HEK293 (cell line): ENCODE measurements around the gene SDF2.

Experiments
- GLIS1 ChIP-seq: fragments of 450-650 bp; formaldehyde crosslinking; IDR thresholded peaks from 2 replicates; pipeline ENCODE4 v1.5.1; 2016; ENCODE audit warnings: missing biosample characterization, missing genetic modification characterization
- HOXD13 ChIP-seq: sonication (generic); formaldehyde crosslinking; IDR thresholded peaks from 2 replicates; pipeline ENCODE4 v1.8.0; 2022; ENCODE audit warnings: missing genetic modification reagents, borderline replicate concordance
- KLF9 ChIP-seq: fragments of 450-650 bp; formaldehyde crosslinking; IDR thresholded peaks from 2 replicates; pipeline ENCODE4 v1.5.1; 2016; ENCODE audit warnings: missing biosample characterization, missing genetic modification characterization, low read depth
- RBAK ChIP-seq: fragments of 450-650 bp; formaldehyde crosslinking; IDR thresholded peaks from 2 replicates; pipeline ENCODE4 v1.5.1; 2016; ENCODE audit warnings: missing biosample characterization, missing genetic modification characterization
- SCRT1 ChIP-seq: fragments of 450-650 bp; formaldehyde crosslinking; IDR thresholded peaks from 2 replicates; pipeline ENCODE4 v1.5.1; 2016; ENCODE audit warnings: missing biosample characterization, missing genetic modification characterization, borderline replicate concordance
- SP3 ChIP-seq: fragments of 450-650 bp; formaldehyde crosslinking; IDR thresholded peaks from 2 replicates; pipeline ENCODE4 v1.5.1; 2016; ENCODE audit warnings: missing biosample characterization, missing genetic modification characterization
- ZNF184 ChIP-seq: fragments of 450-650 bp; IDR thresholded peaks from 2 replicates; pipeline ENCODE4 v1.5.1; 2018; ENCODE audit warnings: missing biosample characterization, mild to moderate bottlenecking, missing genetic modification characterization
- ZNF239 ChIP-seq: fragments of 450-650 bp; formaldehyde crosslinking; IDR thresholded peaks from 2 replicates; pipeline ENCODE4 v1.5.1; 2016; ENCODE audit warnings: missing biosample characterization, missing genetic modification characterization
- ZNF274 ChIP-seq, 2 experiments: fragments of 200-500 bp in 1 of 2; fragments of 450-650 bp in 1 of 2; sonication (Bioruptor generic) in 1 of 2; formaldehyde crosslinking in 1 of 2; IDR thresholded peaks; 2 replicates each; pipeline versions ENCODE4 v1.5.1 to v1.6.1; 2014 to 2016; ENCODE audit warnings: borderline replicate concordance in 1 of 2, inconsistent platforms in 1 of 2, low read length in 1 of 2, missing biosample characterization in 1 of 2, missing genetic modification characterization in 1 of 2
- ZNF549 ChIP-seq: fragments of 450-650 bp; IDR thresholded peaks from 2 replicates; pipeline ENCODE4 v1.5.1; 2018; ENCODE audit warnings: missing biosample characterization, missing genetic modification characterization, mild to moderate bottlenecking, inconsistent platforms, moderate library complexity
- ZNF555 ChIP-seq: fragments of 450-650 bp; formaldehyde crosslinking; conservative IDR thresholded peaks from 2 replicates; pipeline ENCODE4 v1.5.1; 2017; ENCODE audit warnings: missing biosample characterization, mild to moderate bottlenecking, missing genetic modification characterization, inconsistent platforms
- ZNF561 ChIP-seq: fragments of 450-650 bp; IDR thresholded peaks from 2 replicates; pipeline ENCODE4 v1.5.1; 2018; ENCODE audit warnings: missing biosample characterization, missing genetic modification characterization, borderline replicate concordance
- ZNF701 ChIP-seq: fragments of 450-650 bp; formaldehyde crosslinking; IDR thresholded peaks from 2 replicates; pipeline ENCODE4 v1.5.1; 2016; ENCODE audit warnings: missing biosample characterization, missing genetic modification characterization
- ZNF785 ChIP-seq: fragments of 450-650 bp; formaldehyde crosslinking; IDR thresholded peaks from 2 replicates; pipeline ENCODE4 v1.5.1; 2016; ENCODE audit warnings: missing biosample characterization, missing genetic modification characterization
- TF ChIP-seq, protein P1 (sequence below): fragments of 450-650 bp; formaldehyde crosslinking; IDR thresholded peaks from 2 replicates; pipeline ENCODE4 v1.5.1; 2016; ENCODE audit warnings: missing biosample characterization, missing genetic modification characterization, borderline replicate concordance
- TF ChIP-seq, protein P2 (sequence below): fragments of 450-650 bp; formaldehyde crosslinking; IDR thresholded peaks from 2 replicates; pipeline ENCODE4 v1.5.1; 2016; ENCODE audit warnings: missing biosample characterization, missing genetic modification characterization
- TF ChIP-seq, protein P3 (sequence below): fragments of 450-650 bp; formaldehyde crosslinking; IDR thresholded peaks from 2 replicates; pipeline ENCODE4 v1.5.1; 2016; ENCODE audit warnings: missing biosample characterization, missing genetic modification characterization
- TF ChIP-seq, protein P4 (sequence below): fragments of 450-650 bp; formaldehyde crosslinking; IDR thresholded peaks from 2 replicates; pipeline ENCODE4 v1.5.1; 2017; ENCODE audit warnings: missing biosample characterization, missing genetic modification characterization
- TF ChIP-seq, protein P5 (sequence below): fragments of 450-650 bp; formaldehyde crosslinking; IDR thresholded peaks from 2 replicates; pipeline ENCODE4 v1.5.1; 2016; ENCODE audit warnings: missing biosample characterization, missing genetic modification characterization, borderline replicate concordance
- TF ChIP-seq, protein P6 (sequence below): fragments of 450-650 bp; formaldehyde crosslinking; IDR thresholded peaks from 2 replicates; pipeline ENCODE4 v1.5.1; 2017; ENCODE audit warnings: missing biosample characterization, missing genetic modification characterization

SDF2 gene

DNA sequence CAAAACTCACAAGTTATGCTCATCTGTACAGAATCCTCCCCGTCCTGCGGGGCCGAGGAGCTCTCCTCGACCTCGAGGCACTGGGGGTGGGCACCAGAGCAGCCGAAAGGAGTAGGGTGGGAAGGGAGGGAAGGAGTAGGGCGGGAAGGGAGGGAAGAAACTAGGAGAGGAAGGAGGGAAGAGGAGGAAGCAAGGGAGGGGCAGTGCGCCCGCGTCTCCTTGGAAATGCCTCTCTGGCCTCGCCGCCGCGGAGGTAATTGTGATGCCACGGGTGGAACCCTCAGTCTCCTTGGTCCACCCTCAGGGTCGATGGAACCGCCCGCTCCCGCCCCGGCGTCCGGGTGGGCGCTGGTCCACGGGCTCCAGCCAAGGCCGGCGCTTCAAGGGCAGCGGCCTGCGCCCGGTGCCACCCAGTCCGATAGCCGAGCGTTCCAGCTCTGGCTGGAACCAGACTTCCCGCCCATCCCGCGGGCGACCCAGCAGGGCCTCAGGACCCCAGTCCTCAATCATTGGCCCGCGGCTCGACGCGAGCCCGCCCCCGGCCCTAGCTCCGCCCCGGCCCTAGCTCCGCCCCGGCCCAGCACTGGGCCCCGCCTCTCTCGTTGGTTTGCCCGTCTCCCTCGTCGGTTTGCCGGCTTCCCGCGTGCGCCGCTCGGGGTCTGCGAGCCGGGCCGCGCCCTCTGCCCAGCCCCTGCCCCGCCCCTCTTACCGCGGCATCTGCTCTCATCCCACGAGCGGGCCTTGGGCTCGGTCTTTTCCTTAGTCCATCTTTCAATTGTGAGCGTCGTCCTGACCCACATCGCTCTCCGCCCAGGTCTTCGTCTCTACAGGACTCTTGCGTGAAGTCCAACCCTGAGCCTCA, 49.4 kb upstream of the SDF2 start (continued):
- peak; percentile 97 for TF ChIP-seq KLF9 (tag by site-specific recombination)
- TF ChIP-seq ZNF701 (tag by site-specific recombination), result no peak
- TF ChIP-seq, protein P1, sequence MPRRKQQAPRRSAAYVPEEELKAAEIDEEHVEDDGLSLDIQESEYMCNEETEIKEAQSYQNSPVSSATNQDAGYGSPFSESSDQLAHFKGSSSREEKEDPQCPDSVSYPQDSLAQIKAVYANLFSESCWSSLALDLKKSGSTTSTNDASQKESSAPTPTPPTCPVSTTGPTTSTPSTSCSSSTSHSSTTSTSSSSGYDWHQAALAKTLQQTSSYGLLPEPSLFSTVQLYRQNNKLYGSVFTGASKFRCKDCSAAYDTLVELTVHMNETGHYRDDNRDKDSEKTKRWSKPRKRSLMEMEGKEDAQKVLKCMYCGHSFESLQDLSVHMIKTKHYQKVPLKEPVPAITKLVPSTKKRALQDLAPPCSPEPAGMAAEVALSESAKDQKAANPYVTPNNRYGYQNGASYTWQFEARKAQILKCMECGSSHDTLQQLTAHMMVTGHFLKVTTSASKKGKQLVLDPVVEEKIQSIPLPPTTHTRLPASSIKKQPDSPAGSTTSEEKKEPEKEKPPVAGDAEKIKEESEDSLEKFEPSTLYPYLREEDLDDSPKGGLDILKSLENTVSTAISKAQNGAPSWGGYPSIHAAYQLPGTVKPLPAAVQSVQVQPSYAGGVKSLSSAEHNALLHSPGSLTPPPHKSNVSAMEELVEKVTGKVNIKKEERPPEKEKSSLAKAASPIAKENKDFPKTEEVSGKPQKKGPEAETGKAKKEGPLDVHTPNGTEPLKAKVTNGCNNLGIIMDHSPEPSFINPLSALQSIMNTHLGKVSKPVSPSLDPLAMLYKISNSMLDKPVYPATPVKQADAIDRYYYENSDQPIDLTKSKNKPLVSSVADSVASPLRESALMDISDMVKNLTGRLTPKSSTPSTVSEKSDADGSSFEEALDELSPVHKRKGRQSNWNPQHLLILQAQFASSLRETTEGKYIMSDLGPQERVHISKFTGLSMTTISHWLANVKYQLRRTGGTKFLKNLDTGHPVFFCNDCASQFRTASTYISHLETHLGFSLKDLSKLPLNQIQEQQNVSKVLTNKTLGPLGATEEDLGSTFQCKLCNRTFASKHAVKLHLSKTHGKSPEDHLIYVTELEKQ (tag by site-specific recombination), result no peak
- TF ChIP-seq, protein P2, sequence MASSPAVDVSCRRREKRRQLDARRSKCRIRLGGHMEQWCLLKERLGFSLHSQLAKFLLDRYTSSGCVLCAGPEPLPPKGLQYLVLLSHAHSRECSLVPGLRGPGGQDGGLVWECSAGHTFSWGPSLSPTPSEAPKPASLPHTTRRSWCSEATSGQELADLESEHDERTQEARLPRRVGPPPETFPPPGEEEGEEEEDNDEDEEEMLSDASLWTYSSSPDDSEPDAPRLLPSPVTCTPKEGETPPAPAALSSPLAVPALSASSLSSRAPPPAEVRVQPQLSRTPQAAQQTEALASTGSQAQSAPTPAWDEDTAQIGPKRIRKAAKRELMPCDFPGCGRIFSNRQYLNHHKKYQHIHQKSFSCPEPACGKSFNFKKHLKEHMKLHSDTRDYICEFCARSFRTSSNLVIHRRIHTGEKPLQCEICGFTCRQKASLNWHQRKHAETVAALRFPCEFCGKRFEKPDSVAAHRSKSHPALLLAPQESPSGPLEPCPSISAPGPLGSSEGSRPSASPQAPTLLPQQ, result peak; percentile 61
- 0 out of 2 replicates have a peak, but pooled peaks have one; percentile 14 for TF ChIP-seq ZNF184 (tag by site-specific recombination)
- TF ChIP-seq, protein P3, sequence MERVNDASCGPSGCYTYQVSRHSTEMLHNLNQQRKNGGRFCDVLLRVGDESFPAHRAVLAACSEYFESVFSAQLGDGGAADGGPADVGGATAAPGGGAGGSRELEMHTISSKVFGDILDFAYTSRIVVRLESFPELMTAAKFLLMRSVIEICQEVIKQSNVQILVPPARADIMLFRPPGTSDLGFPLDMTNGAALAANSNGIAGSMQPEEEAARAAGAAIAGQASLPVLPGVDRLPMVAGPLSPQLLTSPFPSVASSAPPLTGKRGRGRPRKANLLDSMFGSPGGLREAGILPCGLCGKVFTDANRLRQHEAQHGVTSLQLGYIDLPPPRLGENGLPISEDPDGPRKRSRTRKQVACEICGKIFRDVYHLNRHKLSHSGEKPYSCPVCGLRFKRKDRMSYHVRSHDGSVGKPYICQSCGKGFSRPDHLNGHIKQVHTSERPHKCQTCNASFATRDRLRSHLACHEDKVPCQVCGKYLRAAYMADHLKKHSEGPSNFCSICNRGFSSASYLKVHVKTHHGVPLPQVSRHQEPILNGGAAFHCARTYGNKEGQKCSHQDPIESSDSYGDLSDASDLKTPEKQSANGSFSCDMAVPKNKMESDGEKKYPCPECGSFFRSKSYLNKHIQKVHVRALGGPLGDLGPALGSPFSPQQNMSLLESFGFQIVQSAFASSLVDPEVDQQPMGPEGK, result peak; percentile 67
- TF ChIP-seq ZNF274 (IDR thresholded peaks at IDR 0.05; ENCODE audit: low read length), result no peak
- no peak for TF ChIP-seq ZNF274 (tag by site-specific recombination; IDR thresholded peaks at IDR 0.05; ENCODE audit: borderline replicate concordance)
- TF ChIP-seq, protein P4, sequence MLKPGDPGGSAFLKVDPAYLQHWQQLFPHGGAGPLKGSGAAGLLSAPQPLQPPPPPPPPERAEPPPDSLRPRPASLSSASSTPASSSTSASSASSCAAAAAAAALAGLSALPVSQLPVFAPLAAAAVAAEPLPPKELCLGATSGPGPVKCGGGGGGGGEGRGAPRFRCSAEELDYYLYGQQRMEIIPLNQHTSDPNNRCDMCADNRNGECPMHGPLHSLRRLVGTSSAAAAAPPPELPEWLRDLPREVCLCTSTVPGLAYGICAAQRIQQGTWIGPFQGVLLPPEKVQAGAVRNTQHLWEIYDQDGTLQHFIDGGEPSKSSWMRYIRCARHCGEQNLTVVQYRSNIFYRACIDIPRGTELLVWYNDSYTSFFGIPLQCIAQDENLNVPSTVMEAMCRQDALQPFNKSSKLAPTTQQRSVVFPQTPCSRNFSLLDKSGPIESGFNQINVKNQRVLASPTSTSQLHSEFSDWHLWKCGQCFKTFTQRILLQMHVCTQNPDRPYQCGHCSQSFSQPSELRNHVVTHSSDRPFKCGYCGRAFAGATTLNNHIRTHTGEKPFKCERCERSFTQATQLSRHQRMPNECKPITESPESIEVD (tag by site-specific recombination), result no peak
- TF ChIP-seq HOXD13 (CRISPR knock-in tag), result no peak
- no peak for TF ChIP-seq ZNF555 (tag by site-specific recombination)
- TF ChIP-seq ZNF239 (tag by site-specific recombination), result no peak
- no peak for TF ChIP-seq ZNF785 (tag by site-specific recombination)
- no peak for TF ChIP-seq RBAK
- TF ChIP-seq, protein P5, sequence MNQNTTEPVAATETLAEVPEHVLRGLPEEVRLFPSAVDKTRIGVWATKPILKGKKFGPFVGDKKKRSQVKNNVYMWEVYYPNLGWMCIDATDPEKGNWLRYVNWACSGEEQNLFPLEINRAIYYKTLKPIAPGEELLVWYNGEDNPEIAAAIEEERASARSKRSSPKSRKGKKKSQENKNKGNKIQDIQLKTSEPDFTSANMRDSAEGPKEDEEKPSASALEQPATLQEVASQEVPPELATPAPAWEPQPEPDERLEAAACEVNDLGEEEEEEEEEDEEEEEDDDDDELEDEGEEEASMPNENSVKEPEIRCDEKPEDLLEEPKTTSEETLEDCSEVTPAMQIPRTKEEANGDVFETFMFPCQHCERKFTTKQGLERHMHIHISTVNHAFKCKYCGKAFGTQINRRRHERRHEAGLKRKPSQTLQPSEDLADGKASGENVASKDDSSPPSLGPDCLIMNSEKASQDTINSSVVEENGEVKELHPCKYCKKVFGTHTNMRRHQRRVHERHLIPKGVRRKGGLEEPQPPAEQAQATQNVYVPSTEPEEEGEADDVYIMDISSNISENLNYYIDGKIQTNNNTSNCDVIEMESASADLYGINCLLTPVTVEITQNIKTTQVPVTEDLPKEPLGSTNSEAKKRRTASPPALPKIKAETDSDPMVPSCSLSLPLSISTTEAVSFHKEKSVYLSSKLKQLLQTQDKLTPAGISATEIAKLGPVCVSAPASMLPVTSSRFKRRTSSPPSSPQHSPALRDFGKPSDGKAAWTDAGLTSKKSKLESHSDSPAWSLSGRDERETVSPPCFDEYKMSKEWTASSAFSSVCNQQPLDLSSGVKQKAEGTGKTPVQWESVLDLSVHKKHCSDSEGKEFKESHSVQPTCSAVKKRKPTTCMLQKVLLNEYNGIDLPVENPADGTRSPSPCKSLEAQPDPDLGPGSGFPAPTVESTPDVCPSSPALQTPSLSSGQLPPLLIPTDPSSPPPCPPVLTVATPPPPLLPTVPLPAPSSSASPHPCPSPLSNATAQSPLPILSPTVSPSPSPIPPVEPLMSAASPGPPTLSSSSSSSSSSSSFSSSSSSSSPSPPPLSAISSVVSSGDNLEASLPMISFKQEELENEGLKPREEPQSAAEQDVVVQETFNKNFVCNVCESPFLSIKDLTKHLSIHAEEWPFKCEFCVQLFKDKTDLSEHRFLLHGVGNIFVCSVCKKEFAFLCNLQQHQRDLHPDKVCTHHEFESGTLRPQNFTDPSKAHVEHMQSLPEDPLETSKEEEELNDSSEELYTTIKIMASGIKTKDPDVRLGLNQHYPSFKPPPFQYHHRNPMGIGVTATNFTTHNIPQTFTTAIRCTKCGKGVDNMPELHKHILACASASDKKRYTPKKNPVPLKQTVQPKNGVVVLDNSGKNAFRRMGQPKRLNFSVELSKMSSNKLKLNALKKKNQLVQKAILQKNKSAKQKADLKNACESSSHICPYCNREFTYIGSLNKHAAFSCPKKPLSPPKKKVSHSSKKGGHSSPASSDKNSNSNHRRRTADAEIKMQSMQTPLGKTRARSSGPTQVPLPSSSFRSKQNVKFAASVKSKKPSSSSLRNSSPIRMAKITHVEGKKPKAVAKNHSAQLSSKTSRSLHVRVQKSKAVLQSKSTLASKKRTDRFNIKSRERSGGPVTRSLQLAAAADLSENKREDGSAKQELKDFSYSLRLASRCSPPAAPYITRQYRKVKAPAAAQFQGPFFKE (tag by site-specific recombination), result no peak
- TF ChIP-seq, protein P6, sequence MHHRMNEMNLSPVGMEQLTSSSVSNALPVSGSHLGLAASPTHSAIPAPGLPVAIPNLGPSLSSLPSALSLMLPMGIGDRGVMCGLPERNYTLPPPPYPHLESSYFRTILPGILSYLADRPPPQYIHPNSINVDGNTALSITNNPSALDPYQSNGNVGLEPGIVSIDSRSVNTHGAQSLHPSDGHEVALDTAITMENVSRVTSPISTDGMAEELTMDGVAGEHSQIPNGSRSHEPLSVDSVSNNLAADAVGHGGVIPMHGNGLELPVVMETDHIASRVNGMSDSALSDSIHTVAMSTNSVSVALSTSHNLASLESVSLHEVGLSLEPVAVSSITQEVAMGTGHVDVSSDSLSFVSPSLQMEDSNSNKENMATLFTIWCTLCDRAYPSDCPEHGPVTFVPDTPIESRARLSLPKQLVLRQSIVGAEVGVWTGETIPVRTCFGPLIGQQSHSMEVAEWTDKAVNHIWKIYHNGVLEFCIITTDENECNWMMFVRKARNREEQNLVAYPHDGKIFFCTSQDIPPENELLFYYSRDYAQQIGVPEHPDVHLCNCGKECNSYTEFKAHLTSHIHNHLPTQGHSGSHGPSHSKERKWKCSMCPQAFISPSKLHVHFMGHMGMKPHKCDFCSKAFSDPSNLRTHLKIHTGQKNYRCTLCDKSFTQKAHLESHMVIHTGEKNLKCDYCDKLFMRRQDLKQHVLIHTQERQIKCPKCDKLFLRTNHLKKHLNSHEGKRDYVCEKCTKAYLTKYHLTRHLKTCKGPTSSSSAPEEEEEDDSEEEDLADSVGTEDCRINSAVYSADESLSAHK (tag by site-specific recombination), result peak; percentile 38; the same call in 1 of the 2 replicates
- no peak for TF ChIP-seq ZNF549
- TF ChIP-seq SCRT1 (tag by site-specific recombination), result no peak
- TF ChIP-seq ZNF561 (tag by site-specific recombination), result peak; percentile 95
- TF ChIP-seq GLIS1 (tag by site-specific recombination), result peak; percentile 14; the same call in 1 of the 2 replicates
- peak; percentile 90 for TF ChIP-seq SP3 (tag by site-specific recombination)
